Sigmoid colon (tissue), 4 donors: Measurements from ENCODE around the gene USP33.

Experiments
- POLR2AphosphoS5 ChIP-seq, 4 donors: sonication (generic); formaldehyde crosslinking; IDR thresholded peaks; one replicate each; pipeline ENCODE4 v1.6.1; 2017; ENCODE audit warnings: antibody characterized with exemption in 4 of 4
- TF ChIP-seq, protein P1 (sequence below), 4 experiments: fragments of 450-650 bp in 3 of 4; fragments of 200-600 bp in 1 of 4; IDR thresholded peaks; one replicate each; pipeline ENCODE4 v1.5.1; 2016 to 2019; ENCODE audit warnings: antibody characterized with exemption in 4 of 4, mild to moderate bottlenecking in 3 of 4, moderate library complexity in 2 of 4

DNA sequence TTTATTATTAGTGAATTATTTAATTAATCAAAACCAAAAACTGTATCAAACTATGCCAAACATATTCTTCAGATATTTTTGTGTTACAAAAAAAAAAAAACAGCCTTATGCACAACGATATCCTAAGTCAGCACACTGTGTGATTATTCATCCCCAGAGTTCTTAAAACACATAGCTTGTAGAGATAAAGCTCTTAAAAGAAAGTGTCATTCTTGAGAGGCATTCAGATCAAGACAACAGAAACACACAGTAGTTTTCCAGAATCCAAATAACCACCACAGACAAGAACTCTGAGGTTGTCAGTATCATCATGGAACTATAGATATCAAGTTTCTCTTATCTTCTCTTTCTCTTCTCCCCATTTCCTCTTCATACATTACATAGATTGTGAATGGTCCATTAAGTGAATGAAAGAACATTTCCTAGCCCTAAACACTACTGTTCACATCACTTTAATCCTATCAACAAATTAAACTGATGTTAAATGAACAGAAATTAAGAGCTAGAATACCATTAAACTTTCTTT lies 90.7 kb downstream of the USP33 start:
- no peak for TF ChIP-seq POLR2AphosphoS5 (IDR thresholded peaks at IDR 0.05)
- TF ChIP-seq, protein P1, sequence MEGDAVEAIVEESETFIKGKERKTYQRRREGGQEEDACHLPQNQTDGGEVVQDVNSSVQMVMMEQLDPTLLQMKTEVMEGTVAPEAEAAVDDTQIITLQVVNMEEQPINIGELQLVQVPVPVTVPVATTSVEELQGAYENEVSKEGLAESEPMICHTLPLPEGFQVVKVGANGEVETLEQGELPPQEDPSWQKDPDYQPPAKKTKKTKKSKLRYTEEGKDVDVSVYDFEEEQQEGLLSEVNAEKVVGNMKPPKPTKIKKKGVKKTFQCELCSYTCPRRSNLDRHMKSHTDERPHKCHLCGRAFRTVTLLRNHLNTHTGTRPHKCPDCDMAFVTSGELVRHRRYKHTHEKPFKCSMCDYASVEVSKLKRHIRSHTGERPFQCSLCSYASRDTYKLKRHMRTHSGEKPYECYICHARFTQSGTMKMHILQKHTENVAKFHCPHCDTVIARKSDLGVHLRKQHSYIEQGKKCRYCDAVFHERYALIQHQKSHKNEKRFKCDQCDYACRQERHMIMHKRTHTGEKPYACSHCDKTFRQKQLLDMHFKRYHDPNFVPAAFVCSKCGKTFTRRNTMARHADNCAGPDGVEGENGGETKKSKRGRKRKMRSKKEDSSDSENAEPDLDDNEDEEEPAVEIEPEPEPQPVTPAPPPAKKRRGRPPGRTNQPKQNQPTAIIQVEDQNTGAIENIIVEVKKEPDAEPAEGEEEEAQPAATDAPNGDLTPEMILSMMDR (IDR thresholded peaks at IDR 0.05), result no peak
